Gastrocnemius medialis (tissue), 4 donors: Measurements from ENCODE around the gene RASGRP4. TPM values are rescaled to one million over a fixed set of nuclear protein-coding genes. Genes with fewer than 3 reads are reported as not detected.

ENCODE experiments used
- ATAC-seq, 2 donors: fragments of 150-250 bp; one replicate each; pipeline ENCODE4 v1.9.1; 2016
- DNase-seq, 2 donors: peaks; one replicate each; pipeline ENCODE4 v3.0.0-alpha.2; 2019
- H3K27ac ChIP-seq, 4 donors: fragments of 200-600 bp; sonication (generic); 1 replicate in 1 of 4; 2 replicates in 3 of 4; pipeline ENCODE4 v1.5.1; 2016 to 2018; ENCODE audit warnings: mild to moderate bottlenecking in 2 of 4, moderate library complexity in 1 of 4
- H3K27me3 ChIP-seq, 3 donors: fragments of 200-600 bp; sonication (generic) in 2 of 3; 1 replicate in 1 of 3; 2 replicates in 2 of 3; pipeline versions ENCODE4 v1.5.1 to v1.6.0; 2016 to 2019; ENCODE audit warnings: mild to moderate bottlenecking in 1 of 3, moderate library complexity in 1 of 3
- H3K36me3 ChIP-seq, 2 donors: fragments of 200-600 bp; sonication (generic) in 1 of 2; one replicate each; pipeline ENCODE4 v1.5.1; 2017 to 2018
- H3K4me1 ChIP-seq, 2 donors: fragments of 200-600 bp; sonication (generic) in 1 of 2; one replicate each; pipeline ENCODE4 v1.5.1; 2016 to 2017; ENCODE audit warnings: mild to moderate bottlenecking in 2 of 2
- H3K4me3 ChIP-seq, 4 donors: fragments of 200-600 bp; sonication (generic) in 3 of 4; 1 replicate in 1 of 4; 2 replicates in 3 of 4; pipeline ENCODE4 v1.5.1; 2016 to 2019; ENCODE audit warnings: mild to moderate bottlenecking in 2 of 4
- H3K9me3 ChIP-seq, 3 donors: fragments of 200-600 bp; sonication (generic) in 2 of 3; 1 replicate in 1 of 3; 2 replicates in 2 of 3; pipeline ENCODE4 v1.5.1; 2016 to 2019
- POLR2A ChIP-seq, 2 donors: fragments of 450-650 bp; IDR thresholded peaks; one replicate each; pipeline ENCODE4 v1.6.1; 2017; ENCODE audit warnings: antibody characterized with exemption in 2 of 2, mild to moderate bottlenecking in 2 of 2, moderate library complexity in 2 of 2
- in situ Hi-C, 4 donors: fragments of 200-750 bp; cut with MboI; loops; one replicate each; pipeline versions ENCODE4 v1.15.0 to v1.8.0; 2017; ENCODE audit warnings: low sequenced_read_pairs in 4 of 4
- intact Hi-C: fragments of 100-400 bp; cut with DNase I; formaldehyde crosslinking; loops from one replicate; pipeline ENCODE4 v1.15.1; 2023; ENCODE audit warnings: low total_unique reads
- total RNA-seq, 4 donors: library from RNA; depleted of rRNA; stranded (reverse); fragments of >200 nt; gene quantifications; one replicate each; pipeline versions ENCODE4 v1.1.0 to v1.2.3, GENCODE V29; 2016
- TF ChIP-seq, protein P1 (sequence below), 5 experiments: fragments of 450-650 bp in 3 of 5; fragments of 200-600 bp in 2 of 5; sonication (generic) in 2 of 5; IDR thresholded peaks in 4 of 5; conservative IDR thresholded peaks in 1 of 5; 1 replicate in 4 of 5; 2 replicates in 1 of 5; pipeline ENCODE4 v1.5.1; 2016 to 2019; ENCODE audit warnings: antibody characterized with exemption in 5 of 5, mild to moderate bottlenecking in 3 of 5, moderate library complexity in 3 of 5

The RASGRP4 gene
- total RNA-seq, 4 donors from 2014 or later = 0.61 to 2.2 (median 0.94) TPM

DNA sequence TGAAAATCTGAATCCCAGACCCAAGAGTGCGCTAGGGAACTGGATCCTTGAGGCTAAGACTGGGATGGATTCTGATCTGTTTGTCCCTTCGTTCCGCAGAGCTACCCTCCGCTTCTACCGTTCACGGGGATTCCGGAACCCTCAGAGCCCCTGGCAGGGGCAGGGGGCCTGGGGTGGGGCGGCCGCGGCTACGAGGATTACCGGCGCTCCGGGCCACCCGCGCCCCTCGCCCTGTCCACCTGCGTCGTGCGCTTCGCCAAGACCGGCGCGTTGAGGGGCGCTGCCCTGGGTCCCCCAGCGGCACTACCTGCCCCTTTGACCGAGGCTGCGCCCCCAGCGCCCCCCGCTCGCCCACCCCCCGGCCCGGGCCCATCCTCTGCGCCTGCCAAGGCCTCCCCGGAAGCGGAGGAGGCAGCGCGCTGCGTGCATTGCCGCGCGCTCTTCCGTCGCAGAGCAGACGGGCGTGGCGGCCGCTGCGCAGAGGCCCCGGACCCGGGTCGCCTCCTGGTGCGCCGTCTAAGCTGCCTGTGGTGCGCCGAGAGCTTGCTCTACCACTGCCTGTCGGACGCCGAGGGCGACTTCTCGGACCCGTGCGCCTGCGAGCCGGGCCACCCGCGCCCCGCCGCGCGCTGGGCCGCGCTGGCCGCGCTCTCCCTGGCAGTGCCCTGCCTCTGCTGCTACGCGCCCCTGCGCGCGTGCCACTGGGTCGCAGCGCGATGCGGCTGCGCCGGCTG lies 30.5 kb downstream of the RASGRP4 start:
- TF ChIP-seq POLR2A (IDR thresholded peaks at IDR 0.05) = no peak
- TF ChIP-seq, protein P1, sequence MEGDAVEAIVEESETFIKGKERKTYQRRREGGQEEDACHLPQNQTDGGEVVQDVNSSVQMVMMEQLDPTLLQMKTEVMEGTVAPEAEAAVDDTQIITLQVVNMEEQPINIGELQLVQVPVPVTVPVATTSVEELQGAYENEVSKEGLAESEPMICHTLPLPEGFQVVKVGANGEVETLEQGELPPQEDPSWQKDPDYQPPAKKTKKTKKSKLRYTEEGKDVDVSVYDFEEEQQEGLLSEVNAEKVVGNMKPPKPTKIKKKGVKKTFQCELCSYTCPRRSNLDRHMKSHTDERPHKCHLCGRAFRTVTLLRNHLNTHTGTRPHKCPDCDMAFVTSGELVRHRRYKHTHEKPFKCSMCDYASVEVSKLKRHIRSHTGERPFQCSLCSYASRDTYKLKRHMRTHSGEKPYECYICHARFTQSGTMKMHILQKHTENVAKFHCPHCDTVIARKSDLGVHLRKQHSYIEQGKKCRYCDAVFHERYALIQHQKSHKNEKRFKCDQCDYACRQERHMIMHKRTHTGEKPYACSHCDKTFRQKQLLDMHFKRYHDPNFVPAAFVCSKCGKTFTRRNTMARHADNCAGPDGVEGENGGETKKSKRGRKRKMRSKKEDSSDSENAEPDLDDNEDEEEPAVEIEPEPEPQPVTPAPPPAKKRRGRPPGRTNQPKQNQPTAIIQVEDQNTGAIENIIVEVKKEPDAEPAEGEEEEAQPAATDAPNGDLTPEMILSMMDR (IDR thresholded peaks at IDR 0.05 in 4 of 5, conservative IDR thresholded peaks at IDR 0.05 in 1 of 5) = no peak
- Histone ChIP-seq H3K27me3 (peaks cover 40 to 56% (median 50%) of the 10 kb centered on the region in 3 donors), H3K4me1 (no peaks in the 10 kb centered on the region), H3K9me3 (no peaks in the 10 kb centered on the region), H3K4me3 (no peak overlapping the region), H3K36me3 (no peaks in the 10 kb centered on the region), H3K27ac (no peak overlapping the region)
- intact Hi-C loops (no loop called here), in situ Hi-C loops (loop anchor here in 1 of 4 donors (25.0 kb wide), 1 partner anchor 442 kb away; the partner anchor contains the start of genes ECH1 and HNRNPL)
- DNase-seq (no peak), ATAC-seq (no peak)

GRCh38 chr19:38394488-38394887 lies 31.5 kb downstream of the RASGRP4 start:
- ATAC-seq (no peak), DNase-seq (no peak)
- Histone ChIP-seq H3K27ac (no peak overlapping the region), H3K27me3 (peaks cover 40 to 50% (median 49%) of the 10 kb centered on the region in 3 donors), H3K4me3 (no peak overlapping the region), H3K9me3 (no peaks in the 10 kb centered on the region), H3K36me3 (no peaks in the 10 kb centered on the region), H3K4me1 (no peaks in the 10 kb centered on the region)
- in situ Hi-C loops = loop anchor here in 1 of 4 donors (25.0 kb wide), 1 partner anchor 443 kb away; the partner anchor contains the start of genes ECH1 and HNRNPL
- TF ChIP-seq, protein P1 (IDR thresholded peaks at IDR 0.05 in 4 of 5, conservative IDR thresholded peaks at IDR 0.05 in 1 of 5) = no peak
- TF ChIP-seq POLR2A (IDR thresholded peaks at IDR 0.05) = no peak
- intact Hi-C loops = no loop called here

DNA sequence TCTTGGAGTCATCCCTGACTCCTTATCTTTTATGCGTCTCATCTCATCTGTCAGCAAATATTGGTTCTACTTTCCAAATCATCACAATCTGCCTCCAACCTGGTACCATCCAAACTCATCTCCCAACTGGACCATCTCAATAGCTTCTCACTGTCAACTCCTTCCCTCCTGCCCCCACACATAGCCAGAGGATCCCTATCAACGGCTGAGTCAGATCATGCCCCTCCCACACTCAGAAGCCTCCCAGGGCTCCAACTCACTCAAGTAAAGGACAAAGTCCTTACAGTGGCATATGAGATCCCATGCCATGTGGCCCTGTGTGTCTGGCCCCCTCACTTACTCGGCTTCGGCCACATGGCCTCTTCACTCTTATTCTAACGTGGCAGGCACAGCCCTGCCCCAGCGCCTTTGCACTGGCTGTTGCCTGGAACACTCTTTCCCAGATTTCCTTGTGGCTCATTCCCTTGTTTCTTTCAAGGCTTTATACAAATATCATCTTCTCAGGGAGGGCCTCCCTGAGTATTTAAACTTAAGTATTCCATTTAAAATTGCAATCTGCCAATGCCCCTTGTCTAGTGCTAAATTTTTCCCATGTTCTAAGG lies 33.2 kb downstream of the RASGRP4 start:
- no peak for DNase-seq
- Histone ChIP-seq H3K4me3 (no peak overlapping the region), H3K27ac (no peak overlapping the region), H3K36me3 (no peaks in the 10 kb centered on the region), H3K9me3 (no peaks in the 10 kb centered on the region), H3K27me3 (peaks cover 25 to 44% (median 42%) of the 10 kb centered on the region in 3 donors), H3K4me1 (peaks cover 6 to 11% of the 10 kb centered on the region in 2 donors)
- in situ Hi-C loops = loop anchor here in 1 of 4 donors (25.0 kb wide), 1 partner anchor 444 kb away; the partner anchor contains the start of genes ECH1 and HNRNPL
- ATAC-seq = no peak
- intact Hi-C loops = no loop called here
- TF ChIP-seq POLR2A (IDR thresholded peaks at IDR 0.05) = no peak
- TF ChIP-seq, protein P1 (IDR thresholded peaks at IDR 0.05 in 4 of 5, conservative IDR thresholded peaks at IDR 0.05 in 1 of 5) = no peak

- TF ChIP-seq POLR2A (IDR thresholded peaks at IDR 0.05) = no peak
- TF ChIP-seq, protein P1 (IDR thresholded peaks at IDR 0.05 in 4 of 5, conservative IDR thresholded peaks at IDR 0.05 in 1 of 5) = no peak
- H3K4me1 ChIP-seq = peaks cover 6 to 11% of the 10 kb centered on the region in 2 donors
- ATAC-seq (no peak), DNase-seq (no peak)
- no peak overlapping the region for H3K4me3 ChIP-seq
- no peaks in the 10 kb centered on the region for H3K9me3 ChIP-seq
- no peak overlapping the region for H3K27ac ChIP-seq
- peaks cover 17 to 38% (median 34%) of the 10 kb centered on the region in 3 donors for H3K27me3 ChIP-seq
- no peaks in the 10 kb centered on the region for H3K36me3 ChIP-seq
- intact Hi-C loops = no loop called here
- in situ Hi-C loops = loop anchor here in 1 of 4 donors (25.0 kb wide), 1 partner anchor 445 kb away; the partner anchor contains the start of genes ECH1 and HNRNPL
These were observed 34.0 kb downstream of the RASGRP4 start for GRCh38 chr19:38391911-38392464.
